Activated CD4-positive, alpha-beta T cell treated with anti-CD3 and anti-CD28 coated beads, Interleukin-2, Interleukin-4, amounts not matched to agents 100 ng/mL and 50 ng/mL, durations not matched to agents 16 hours and 8 hours (primary cell): Measurements from ENCODE around the gene PTPRN2.

ENCODE experiments used
- DNase-seq: peaks from one replicate; pipeline ENCODE4 v3.0.0-alpha.2; 2020; ENCODE audit warnings: low spot score

Gene PTPRN2

GRCh38 chr7:157550300-157551275 is 1037.0 kb downstream of the PTPRN2 start:
- DNase-seq: no peak

DNA sequence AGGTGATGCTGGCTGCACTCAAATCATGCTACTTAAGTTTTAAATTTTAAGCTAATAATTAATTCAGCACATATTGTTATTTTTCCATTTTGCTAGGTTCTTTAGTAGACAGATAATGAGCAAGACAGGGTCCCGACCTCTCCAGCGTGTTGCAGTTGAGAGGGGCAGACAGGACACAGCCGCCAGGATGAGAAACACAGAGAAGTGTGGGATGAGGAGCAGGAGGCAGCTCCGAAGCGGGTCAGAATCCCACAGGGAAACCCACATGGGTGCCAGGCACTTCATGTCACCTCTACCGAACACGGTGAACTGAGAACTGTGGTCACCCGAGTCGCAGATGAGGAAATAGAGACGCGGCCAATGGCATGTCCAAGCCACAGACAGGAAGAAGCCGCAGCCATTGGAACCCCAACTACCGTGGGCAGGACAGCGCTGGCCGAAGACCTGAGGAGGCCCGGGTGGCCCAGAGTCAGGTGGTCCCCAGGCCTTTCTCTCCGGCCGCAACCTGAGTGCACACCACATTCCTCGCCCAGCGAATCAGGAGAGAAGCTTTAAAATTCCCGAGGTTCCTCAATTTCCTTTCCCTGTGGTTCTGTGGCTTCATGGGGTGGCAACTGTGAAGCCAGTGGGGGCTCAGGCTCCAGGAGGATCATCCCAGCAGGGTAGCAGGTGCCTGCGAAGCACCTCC is 1037.9 kb downstream of the PTPRN2 start:
- DNase-seq: no peak

- DNase-seq: no peak
These were observed 1038.8 kb downstream of the PTPRN2 start for GRCh38 chr7:157548691-157549303.

DNA sequence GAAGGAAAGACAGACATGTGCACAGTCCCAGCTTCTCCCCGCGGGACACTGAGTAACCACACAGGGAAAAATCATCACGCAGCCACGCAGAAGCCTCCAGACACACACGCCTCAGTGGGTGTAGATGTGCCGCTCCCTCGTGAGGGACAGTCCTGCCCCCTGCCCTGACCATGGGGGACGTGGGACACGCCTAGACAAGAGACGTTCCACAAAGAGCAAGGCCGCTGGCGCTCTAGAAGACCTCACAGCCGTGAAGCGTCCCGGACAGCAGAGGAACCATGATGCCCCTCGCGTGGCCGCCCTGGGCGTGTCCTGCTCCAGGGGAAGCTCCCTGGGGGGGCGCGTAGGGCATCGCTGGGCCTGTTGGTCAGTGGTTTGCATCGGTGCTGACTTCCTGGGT is 1040.0 kb downstream of the PTPRN2 start:
- no peak for DNase-seq

DNA sequence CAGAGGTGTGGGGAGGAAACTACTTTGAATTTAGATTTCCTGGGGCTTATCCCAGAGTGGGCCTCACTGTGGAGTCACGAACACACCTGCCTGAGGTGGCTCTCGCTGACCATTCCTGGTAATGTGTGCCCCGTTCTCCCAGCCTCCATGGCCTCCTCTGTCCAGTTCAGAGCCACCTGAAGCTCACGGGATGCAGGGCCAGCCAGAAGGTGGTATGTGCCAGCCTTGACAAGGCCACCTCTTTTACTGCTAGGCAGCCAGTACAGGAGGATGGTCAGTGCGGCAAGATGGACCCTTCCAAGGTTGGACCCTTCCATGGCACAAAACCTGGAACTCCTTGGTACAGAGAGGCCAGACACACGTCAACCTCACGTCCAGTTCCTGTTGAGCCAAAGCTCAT is 1040.5 kb downstream of the PTPRN2 start:
- no peak for DNase-seq

- no peak for DNase-seq
These were observed 1042.0 kb downstream of the PTPRN2 start for GRCh38 chr7:157545681-157546060.

- DNase-seq: no peak
These were observed 1042.5 kb downstream of the PTPRN2 start for GRCh38 chr7:157544980-157545680.

- no peak for DNase-seq
These were observed 1043.4 kb downstream of the PTPRN2 start for GRCh38 chr7:157544226-157544625.

- DNase-seq: no peak
These were observed 1043.8 kb downstream of the PTPRN2 start for GRCh38 chr7:157543791-157544190.

GRCh38 chr7:157543276-157543675 is 1044.3 kb downstream of the PTPRN2 start:
- no peak for DNase-seq

GRCh38 chr7:157542068-157543021 is 1045.3 kb downstream of the PTPRN2 start:
- DNase-seq: no peak

DNA sequence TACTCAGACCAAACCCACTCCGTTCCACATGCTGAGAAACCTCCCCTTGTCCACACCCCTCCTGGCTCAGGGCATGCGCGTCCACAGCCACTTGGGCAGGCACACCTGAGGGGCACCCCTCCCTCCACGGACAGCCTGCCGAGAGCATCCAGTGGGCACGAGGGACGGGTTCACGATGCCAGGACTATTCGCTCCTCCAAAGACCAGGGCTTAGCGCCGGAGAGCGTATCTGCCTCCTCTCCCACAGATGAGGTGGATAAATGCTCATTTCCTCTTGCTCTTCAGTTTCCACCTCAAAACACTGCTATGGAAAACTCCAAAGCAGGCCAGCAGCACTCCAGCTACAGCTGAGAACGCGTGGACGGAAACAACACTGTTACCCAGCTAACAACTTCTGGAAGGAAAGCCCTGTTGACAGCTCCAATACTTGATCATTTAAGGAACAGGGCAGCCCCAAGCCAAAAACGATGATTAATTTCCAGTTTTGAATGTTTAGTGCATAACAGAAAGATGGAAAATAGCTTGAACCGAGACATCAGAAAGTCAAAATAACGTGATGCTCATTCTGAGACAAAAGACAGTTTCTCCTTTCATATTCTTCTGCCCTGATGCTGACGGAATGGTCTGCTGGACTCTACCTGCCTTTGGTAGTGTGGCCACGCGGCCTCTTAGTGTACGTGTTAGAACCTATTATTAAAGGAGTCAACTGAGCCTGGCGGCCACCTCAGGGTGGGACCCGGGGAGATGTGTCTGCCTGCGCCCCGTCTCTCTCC is 1046.1 kb downstream of the PTPRN2 start:
- DNase-seq: no peak

GRCh38 chr7:157540606-157541294 is 1046.9 kb downstream of the PTPRN2 start:
- no peak for DNase-seq

GRCh38 chr7:157540020-157540419 is 1047.6 kb downstream of the PTPRN2 start:
- DNase-seq: no peak

DNA sequence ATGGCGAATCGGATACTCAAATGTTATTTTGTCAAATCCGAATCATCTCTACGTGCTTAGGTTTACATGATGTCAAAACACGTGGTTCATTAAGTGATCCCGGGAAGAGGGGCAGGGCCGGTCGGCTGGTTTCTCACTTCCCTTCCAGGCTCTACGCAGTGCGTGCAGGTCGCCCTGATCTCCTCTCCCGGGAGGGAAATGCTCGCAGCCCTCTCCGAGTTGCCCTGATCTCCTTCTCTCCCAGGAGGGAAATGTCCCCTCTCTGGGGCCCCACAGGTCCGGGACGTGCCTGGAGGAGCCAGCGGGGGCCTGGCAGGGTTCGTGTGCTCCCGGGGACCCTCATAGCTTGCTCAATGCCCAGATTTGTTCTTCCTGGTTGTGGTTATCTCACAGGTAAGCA is 1048.1 kb downstream of the PTPRN2 start:
- no peak for DNase-seq

- no peak for DNase-seq
These were observed 1048.9 kb downstream of the PTPRN2 start for GRCh38 chr7:157538735-157539134.

DNA sequence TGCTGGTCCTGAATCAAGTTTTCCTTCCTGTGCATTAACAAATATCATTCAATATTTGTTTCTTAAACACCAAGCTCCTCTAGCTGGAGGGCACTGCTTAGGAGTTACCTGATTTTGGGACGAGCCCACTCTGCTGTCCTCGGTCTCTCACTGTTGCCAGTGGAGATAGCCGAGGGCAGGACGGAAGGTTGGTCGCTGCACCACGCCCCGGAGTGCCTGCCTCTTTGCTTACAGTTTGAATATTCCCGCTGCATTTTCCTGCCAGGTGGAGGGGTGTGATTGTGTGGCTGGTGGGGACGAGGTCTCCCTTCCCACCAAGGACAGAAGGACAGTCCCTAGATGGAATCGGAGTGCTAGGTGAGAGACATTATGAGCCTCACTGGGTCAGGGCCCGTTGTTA is 1049.3 kb downstream of the PTPRN2 start:
- DNase-seq: no peak

DNA sequence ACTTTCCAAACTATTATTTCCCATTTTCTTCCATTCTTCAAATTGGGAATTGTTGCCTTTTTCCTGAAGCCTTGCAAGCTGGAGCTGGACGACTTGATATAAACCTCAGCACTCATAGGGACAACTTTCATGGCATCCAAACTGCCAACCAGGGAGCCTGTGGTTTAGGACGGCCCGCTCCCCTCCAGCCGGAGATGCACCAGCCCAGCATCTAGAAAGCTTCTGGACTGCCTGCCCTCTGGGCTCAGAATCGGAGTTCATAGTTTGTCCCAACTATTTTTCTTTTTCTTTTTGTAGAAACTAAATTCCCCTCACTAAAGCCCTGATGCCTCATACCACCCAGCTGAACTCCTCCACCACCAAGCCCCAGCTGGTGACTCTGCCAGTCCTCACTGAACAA is 1050.6 kb downstream of the PTPRN2 start:
- no peak for DNase-seq

DNA sequence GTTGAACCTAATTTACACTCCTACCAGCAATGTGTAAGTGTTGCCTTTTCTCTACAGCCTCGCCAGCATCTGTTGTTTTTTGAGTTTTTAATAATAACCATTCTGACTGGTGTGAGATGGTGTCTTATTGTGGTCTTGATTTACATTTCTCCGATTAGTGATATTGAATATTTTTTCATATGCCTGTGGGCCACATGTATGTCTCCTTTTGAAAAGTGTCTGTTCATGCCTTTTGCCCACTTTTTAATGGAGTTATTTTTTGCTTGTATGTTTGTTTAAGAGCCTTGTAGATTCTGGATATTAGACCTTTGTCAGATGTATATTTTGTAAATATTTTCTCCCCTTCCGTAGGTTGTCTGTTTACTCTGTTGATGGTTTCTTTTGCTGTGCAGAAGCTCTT is 1055.6 kb downstream of the PTPRN2 start:
- DNase-seq: no peak
